Type B pancreatic cell (in vitro differentiated cells): ENCODE measurements around the gene ARCN1. TPM values are rescaled to one million over a fixed set of nuclear protein-coding genes. Genes with fewer than 3 reads are reported as not detected.
A peak's percentile ranks its signal among the peaks of the same experiment; 100 is the strongest.

ENCODE experiments used
- DNase-seq: peaks from one replicate; pipeline ENCODE4 v3.0.0; 2021; ENCODE audit warnings: mixed read lengths; ENCODE audit not compliant: unreplicated experiment; ENCODE audit errors: extremely low spot score
- H3K27ac Mint-ChIP-seq: 2 replicates; pipeline ENCODE4 v1.8.0; 2021; ENCODE audit warnings: mild to moderate bottlenecking, mixed read lengths
- H3K27me3 Mint-ChIP-seq: 2 replicates; pipeline ENCODE4 v1.8.0; 2021; ENCODE audit warnings: mixed read lengths
- H3K36me3 Mint-ChIP-seq: 2 replicates; pipeline ENCODE4 v1.8.0; 2021; ENCODE audit warnings: mixed read lengths
- H3K4me1 Mint-ChIP-seq: one replicate; pipeline ENCODE4 v1.8.0; 2021; ENCODE audit warnings: mixed read lengths; ENCODE audit not compliant: unreplicated experiment
- H3K4me3 Mint-ChIP-seq: 2 replicates; pipeline ENCODE4 v1.8.0; 2021; ENCODE audit warnings: mild to moderate bottlenecking, mixed read lengths
- H3K9me3 Mint-ChIP-seq: 2 replicates; pipeline ENCODE4 v1.8.0; 2021; ENCODE audit warnings: mixed read lengths
- CTCF ChIP-seq: fragments of 200-600 bp; sonication (generic); conservative IDR thresholded peaks from 2 replicates; pipeline ENCODE4 v1.5.0; 2021; ENCODE audit warnings: antibody characterized with exemption, mild to moderate bottlenecking
- total RNA-seq: library from RNA; stranded (reverse); gene quantifications from 2 replicates; pipeline ENCODE4 v1.2.1, GENCODE V29; 2021; ENCODE audit warnings: low replicate concordance

ARCN1 gene
- total RNA-seq, 1 donor from 2014 or later = 139 TPM

- H3K4me3 Mint-ChIP-seq = peak overlapping the region; percentile 60
Observed at GRCh38 chr11:118635642-118636041, 63.4 kb downstream of the ARCN1 start.

GRCh38 chr11:118636569-118637290 lies 64.5 kb downstream of the ARCN1 start:
- Mint-ChIP-seq H3K4me3 (no peak overlapping the region), H3K27me3 (no peaks in the 10 kb centered on the region), H3K36me3 (peaks cover 17% of the 10 kb centered on the region), H3K27ac (no peak overlapping the region), H3K4me1 (peaks cover 19% of the 10 kb centered on the region), H3K9me3 (no peaks in the 10 kb centered on the region)
- TF ChIP-seq CTCF = no peak
- no peak for DNase-seq

More at GRCh38 chr11:118635642-118636041, 63.4 kb downstream of the ARCN1 start:
- H3K9me3 Mint-ChIP-seq = no peaks in the 10 kb centered on the region
- no peak overlapping the region for H3K27ac Mint-ChIP-seq
- no peaks in the 10 kb centered on the region for H3K27me3 Mint-ChIP-seq
- DNase-seq = no peak
- H3K4me1 Mint-ChIP-seq = peaks cover 19% of the 10 kb centered on the region
- no peak for TF ChIP-seq CTCF
- peaks cover 17% of the 10 kb centered on the region for H3K36me3 Mint-ChIP-seq

- no peak for TF ChIP-seq CTCF
- H3K36me3 Mint-ChIP-seq = peaks cover 13% of the 10 kb centered on the region
- no peaks in the 10 kb centered on the region for H3K27me3 Mint-ChIP-seq
- DNase-seq = no peak
- no peak overlapping the region for H3K27ac Mint-ChIP-seq
- H3K9me3 Mint-ChIP-seq = no peaks in the 10 kb centered on the region
- H3K4me1 Mint-ChIP-seq = peaks cover 19% of the 10 kb centered on the region
- H3K4me3 Mint-ChIP-seq = no peak overlapping the region
Observed at GRCh38 chr11:118638726-118639125, 66.5 kb downstream of the ARCN1 start.

DNA sequence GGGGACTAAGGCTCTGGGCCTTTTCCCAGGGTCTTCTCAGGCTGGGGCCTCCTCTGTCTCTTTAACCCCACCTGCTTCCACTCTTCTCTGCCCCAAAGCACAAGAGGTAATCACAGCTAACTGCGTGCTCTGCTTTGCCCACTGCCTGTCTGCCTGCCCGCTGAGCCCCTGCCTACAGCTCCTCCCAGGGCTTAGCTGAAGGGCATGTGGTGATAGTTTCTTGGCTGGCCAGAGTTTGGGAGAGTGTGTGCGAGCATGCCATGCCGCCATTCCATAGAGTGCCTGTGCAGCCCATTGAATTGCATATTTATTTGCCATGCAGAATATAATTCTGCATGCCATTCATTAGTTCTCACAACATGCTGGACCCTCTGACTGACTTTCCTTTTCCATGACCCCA lies 67.7 kb downstream of the ARCN1 start:
- H3K9me3 Mint-ChIP-seq = no peaks in the 10 kb centered on the region
- no peak overlapping the region for H3K4me3 Mint-ChIP-seq
- H3K27ac Mint-ChIP-seq = no peak overlapping the region
- TF ChIP-seq CTCF = no peak
- no peaks in the 10 kb centered on the region for H3K27me3 Mint-ChIP-seq
- H3K4me1 Mint-ChIP-seq = peaks cover 11% of the 10 kb centered on the region
- DNase-seq = no peak
- peaks cover 13% of the 10 kb centered on the region for H3K36me3 Mint-ChIP-seq

DNA sequence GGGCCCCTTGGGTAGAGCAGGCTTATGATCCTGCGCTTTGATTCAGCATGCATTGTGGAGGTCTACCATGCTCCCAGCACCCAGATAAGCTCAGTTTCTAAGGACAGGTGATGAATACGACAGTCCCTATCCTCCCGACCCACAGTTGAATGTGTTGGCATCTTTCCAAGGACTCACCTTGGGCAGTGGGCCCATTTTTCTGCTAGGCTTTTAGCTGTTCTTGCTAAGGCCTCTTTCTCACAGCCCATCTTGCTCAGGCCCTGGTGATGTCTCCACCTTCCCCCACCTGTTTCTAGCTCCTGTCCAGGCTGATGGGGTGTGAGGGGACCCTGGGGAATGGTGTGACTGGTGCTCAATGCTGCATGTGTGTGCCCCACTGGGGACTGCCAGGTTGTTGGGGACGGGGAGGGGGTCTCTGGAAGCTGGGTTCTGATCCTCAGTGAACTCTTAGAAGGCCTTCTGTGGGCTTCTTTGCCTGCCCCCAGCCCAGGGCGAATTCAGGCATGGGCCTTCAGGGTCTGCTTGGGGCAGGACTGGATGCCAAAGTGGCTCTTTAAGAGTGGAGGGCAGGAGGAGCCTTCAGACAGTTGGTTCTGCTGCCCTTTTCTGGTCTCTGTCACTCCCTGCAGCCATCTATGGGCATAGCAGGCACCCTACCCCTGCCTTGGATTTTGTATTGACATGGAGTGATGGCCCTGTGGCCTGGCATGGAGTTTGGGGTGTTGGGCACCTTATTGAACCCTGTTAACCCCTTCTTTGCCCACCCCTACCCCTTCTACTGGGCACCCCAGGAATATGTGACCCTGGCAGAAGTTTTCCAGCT lies 68.3 kb downstream of the ARCN1 start:
- Mint-ChIP-seq H3K4me1 (peaks cover 8% of the 10 kb centered on the region), H3K4me3 (no peak overlapping the region), H3K36me3 (peaks cover 13% of the 10 kb centered on the region), H3K9me3 (no peaks in the 10 kb centered on the region), H3K27me3 (no peaks in the 10 kb centered on the region), H3K27ac (no peak overlapping the region)
- TF ChIP-seq CTCF = no peak
- DNase-seq = no peak
